GM19025 (cell line): ENCODE data around the gene PKP1.

Experiments used
- ATAC-seq: cut with Tn5 transposase; IDR thresholded peaks from one replicate; pipeline ENCODE4 v1.9.1; 2021; ENCODE audit warnings: mild to moderate bottlenecking, low read depth, moderate library complexity; ENCODE audit not compliant: unreplicated experiment

The PKP1 gene

DNA sequence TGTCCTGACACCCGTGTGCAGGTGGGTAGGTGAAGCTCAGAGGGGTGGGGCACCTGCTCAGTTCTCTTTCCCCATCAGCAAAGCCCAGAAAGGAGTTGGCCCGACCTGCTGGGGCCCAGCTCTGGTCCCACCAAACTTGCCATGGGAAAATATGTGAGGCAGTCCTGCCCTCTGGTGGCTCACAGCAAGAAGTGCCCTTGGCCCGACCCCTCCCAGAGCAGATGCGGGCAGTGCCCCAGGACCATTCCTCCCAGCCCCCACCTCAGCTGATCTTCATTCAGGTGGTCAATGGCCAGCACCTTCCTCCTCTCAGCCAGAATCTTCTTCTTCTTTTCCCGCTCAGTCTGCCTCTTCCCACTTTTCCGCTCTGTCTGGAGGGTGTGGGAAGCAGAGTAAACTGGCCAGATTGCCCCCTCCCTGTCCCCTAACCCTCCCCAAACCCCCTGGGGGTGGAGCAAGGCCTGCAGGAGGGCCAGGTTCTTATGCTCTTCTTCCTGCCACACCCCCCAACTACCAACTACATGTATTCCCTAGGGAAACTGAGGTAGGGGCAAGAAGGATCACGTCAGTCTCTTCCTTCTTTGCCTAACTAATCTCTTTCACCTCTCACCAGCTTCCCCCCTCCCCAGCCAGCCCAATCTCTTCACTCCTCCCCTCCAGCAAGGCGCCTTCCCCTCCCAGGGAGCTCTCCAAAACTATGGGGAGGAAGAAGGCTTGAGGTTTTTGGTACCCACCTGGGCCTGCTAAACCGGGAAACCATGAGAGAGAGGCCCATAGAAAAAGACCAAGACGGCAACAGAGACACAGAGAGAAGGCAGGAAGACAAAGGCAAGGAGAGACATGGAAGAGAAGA lies 78.6 kb downstream of the PKP1 start:
- ATAC-seq, result no peak

DNA sequence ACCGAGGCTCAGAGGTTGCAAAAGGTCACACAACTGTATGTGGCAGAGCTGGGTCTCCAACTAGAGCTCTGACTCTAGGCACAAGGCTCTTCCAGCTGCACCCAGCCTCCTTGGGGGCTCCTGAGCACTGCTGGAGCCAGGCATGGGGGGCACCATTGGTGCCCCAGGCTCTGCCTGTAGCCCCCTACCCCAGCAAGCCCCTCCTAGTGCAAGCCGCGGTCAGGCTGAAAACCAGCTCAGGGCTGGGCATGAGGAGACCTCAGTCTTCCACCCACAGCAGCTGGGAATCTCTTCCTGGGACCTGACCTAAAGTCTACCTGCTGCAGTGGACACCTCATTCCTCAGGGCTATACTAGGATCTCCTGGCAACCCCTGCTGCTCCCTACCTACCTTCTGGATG lies 79.6 kb downstream of the PKP1 start:
- ATAC-seq, result no peak

DNA sequence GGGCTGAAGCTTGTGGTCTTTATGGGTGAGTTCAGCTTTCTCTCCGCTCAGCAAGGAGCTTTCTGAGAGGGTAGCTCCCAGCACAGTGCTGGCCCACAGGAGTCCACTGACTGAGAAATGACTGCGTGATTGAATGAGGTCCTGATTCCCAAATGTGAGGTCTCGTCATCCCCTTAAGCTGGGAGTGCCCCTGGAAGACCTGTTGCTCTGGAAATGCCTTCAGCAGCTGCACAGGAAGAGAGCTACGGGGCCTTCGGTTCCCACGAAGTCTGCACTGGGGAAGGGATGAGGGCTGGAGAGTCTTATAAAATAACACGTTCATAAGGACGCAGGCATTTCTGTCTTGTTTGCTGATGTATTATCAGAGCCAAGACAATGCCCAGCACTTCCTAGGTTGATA lies 80.2 kb downstream of the PKP1 start:
- ATAC-seq, result no peak

DNA sequence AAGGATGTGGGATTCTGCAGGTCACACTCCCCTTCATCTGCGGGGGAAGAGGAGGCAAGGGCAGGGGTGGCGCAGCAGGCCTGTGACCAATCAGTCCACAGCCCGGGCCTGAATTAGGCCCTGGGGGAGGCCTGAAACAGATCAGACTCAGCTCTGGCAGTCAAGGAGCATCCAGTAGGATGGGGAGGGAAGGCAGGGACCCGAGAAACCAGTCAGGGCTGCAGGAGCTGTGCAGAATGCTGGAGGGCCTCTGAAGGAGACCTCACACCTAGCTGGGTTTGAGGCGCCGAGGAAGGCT lies 81.5 kb downstream of the PKP1 start:
- ATAC-seq, result no peak

- ATAC-seq, result no peak
Measured at GRCh38 chr1:201365251-201365650, 81.9 kb downstream of the PKP1 start.

DNA sequence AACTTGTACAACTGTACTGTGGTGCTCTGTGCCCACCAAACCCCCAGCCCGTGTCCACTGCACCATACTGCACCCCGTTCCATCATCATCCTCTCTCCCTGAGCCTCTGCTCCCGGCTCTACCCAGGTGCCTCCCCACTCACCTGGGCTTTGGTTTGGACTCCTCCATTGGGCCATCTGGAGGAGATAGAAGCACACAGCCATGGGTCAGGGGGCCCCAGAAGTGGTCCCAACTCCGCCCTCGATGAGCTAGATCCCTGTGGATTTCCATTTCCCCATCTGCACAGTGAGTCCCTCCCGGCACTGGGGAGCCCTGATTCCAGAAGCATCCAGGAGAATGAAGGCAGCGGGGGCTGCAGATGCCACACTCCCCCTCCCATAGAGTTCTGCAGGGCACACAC lies 83.4 kb downstream of the PKP1 start:
- no peak for ATAC-seq

GRCh38 chr1:201369209-201369608 lies 85.9 kb downstream of the PKP1 start:
- ATAC-seq, result no peak

DNA sequence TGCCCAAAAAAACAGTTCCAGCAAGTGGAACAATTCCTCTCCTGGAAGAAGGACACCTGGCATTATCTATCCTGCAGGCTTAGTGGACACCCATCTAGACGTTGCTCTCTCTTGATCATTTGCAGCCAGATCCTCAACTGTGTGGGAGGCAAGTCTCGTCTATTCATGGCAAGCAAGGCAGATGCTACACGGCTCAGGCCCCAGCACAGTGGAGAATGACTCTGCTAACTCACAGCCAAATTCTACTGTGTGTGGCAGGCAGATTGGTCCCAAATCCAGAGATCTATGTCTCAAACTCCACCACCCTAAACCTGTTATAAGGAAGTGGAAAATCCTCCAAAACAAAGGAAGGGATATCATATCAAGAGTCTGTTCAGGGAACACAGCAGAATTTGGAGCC lies 87.2 kb downstream of the PKP1 start:
- no peak for ATAC-seq

- ATAC-seq, result no peak
Measured at GRCh38 chr1:201371276-201371675, 88.0 kb downstream of the PKP1 start.

DNA sequence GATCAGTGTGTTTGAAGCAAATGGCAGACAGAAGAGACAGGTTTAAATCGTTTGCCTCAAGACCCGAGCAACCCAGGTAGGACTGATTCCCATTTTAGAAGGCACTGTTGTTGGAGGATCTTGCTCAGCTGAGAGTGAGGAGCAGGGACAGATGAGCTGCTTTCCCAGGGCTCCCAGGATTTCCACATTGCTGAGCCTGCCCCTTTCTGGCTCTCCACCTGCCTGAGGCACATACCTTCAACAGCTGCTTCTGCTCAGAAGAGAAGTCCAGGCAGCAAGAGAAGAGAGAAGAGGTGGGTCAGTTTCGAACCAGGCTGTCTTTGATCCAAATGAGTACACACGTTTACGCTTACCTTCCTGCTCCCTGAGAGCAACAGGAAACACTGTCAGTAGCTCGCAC lies 88.5 kb downstream of the PKP1 start:
- ATAC-seq, result no peak

DNA sequence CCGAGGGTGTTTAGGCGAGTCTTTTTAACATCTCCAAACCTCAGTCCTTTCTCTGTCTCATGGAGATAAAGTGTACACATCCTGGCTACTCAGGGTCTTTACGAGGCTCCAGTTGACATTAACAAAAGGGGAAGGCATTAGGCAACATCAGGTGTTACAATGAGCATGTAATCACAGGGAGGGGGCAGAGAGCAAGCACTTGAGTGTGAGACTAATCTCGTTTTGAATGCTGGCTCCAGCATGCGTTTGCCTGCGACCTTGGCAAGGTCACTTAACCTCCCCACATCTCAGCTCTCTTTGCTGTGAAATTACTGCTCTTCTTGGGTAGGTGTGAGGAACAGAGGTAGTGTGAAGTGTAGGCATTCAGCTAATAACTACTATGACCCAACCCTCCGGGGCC lies 91.1 kb downstream of the PKP1 start:
- no peak for ATAC-seq

GRCh38 chr1:201375169-201375568 lies 91.9 kb downstream of the PKP1 start:
- no peak for ATAC-seq

DNA sequence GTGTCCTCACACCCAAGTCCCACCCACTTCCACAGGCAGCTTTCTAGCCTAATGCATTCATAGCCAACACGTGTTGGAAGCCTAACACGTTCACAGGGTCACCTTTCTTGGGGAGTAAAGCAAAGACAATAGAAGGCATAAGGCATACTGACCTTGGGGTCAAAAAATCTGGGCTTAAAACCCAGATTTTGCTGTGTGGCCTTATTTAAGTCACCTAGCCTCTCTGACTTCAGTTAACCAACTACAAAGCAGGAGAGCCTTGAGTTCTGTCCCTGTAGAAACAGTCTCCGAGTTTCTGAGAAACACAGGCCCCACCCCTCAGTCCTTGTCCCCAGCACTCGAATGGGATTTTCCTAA lies 92.8 kb downstream of the PKP1 start:
- ATAC-seq, result no peak

DNA sequence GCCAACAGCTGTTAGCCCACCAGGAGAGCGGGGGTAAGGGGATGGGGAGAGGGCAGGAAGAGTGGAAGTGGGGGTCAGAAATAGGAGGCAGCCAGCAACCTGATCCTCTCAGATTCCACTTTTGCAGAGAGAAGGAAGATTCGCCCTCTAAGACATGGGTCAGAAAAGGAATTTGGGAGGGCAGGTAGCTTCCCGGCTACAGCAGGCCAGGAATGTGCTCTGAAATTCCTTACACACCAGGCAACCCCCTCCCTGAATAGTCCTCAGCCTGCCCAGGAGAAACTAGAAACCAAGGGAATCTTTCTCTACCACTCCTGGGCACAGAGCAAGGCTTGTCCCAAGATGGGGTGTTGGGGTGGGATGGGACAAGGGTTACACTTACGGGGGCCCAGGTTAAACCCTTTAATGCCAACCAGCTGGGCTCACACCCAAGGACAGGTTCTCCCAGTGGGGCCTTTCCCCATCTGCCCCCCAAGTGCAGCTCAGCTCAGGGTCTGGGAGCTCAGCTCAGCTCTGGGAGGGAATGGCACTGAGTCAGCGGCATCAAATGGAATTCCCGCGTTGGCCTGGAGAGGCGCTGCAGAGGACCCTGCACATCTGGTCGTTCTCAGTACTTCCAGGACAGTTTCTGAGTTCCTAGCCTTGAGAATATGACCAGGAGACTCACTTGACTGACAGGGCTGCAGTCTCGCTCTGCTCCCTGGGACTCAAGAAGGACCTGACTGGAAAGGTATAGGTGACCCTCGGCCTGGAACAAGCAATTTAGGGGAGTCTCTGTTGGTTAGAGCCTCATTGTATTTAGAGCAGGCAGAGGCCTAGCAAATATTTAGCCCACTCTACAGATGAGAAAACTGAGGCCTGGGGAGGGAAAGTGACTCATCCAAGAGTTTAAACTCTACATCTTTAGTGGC lies 93.4 kb downstream of the PKP1 start:
- no peak for ATAC-seq

DNA sequence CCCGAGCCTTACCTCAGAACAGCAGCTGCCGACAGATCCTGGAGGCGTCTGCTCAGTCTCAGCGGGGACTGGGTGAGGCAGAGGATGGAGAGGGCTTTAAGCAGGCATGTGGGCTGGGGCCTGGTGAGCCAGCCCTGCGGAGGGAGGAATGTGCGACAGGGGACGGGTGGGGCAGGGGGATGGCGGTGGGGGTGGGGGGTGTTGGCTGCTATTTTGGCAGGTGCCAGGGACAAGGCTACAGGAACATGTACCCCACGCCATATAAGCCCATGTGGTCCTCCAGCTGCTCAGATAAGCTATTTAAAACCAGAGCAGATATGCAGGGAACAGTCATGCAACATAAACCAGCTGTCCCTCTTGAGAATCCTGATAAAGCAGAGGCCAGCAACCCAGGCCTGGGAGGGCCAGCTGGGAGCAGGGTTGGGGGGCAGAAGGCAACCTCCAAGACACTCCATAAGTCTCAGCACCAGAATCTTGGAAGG lies 94.3 kb downstream of the PKP1 start, which contains the start of gene TNNT2:
Gene TNNT2 (minus strand): TSS at position 70 of the 482 bp plus-strand sequence. CDS start 4,426 bp downstream, outside the sequence.
- ATAC-seq, result no peak

DNA sequence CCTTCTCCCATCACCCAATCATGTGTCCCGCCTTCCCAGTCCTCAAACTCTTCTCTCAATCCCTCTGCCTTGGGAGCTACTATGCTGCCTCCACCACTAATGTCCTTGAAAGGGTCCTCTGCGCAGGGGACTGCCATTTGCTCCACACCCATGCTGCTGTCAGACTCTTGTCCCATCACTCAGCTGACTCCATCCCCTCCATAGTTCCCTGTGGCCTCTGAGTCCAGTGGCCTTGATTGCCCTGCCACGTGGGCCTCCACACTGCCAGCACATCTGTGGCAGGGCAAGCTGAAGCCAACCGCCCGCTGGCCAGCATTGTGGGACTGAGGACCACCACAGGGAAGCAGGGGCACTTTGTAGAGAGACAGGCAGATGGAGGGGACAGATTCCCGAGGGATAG lies 95.5 kb downstream of the PKP1 start:
- ATAC-seq, result no peak

DNA sequence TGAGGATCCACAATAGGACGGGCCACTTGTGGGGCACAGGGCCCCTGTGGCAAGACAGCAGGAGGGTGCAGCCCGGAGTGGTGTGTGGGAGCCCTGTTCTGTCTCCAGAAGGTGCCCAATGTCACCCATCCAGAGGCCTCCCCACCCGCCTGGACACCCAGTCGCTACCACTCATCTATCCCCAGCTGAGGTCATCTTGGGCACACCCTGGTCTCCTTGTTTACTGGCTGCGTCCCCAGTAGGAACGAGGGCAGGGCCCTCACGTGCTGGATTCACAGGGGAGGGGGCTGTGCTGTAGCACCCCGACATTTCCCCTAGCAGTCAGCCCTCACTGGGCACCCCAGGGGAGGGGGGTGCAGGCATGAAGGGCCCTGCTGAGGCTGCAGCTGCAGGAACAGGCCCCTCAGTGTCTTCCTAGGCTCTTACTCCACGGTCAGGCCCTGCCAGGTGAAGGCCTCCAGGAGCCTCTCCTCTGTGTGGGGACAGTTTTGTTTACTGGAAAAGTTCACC lies 96.5 kb downstream of the PKP1 start:
- ATAC-seq, result no peak

DNA sequence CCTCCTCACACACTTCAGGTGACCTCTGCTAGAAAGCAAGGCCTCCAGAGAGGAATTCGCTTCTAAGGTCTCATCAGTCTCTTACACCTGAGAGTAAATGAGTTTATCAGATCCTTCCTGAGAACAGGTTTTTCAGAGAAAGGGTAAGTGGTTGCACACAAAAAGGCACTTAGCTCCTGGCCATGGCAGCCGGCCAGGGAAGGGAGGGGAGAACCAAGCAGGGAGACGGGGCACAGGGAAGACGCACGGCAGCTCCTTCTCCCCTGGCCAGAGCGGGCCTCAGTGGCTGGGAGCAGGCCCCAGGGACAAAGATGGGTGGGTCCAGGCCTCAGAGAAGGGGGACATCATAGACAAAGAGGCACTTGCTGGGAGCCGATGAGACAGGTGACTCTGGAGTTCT lies 97.8 kb downstream of the PKP1 start:
- no peak for ATAC-seq
